GM12875 (cell line): ENCODE results near the gene SIAH3.

Experiments used
- H3K4me3 ChIP-seq: one replicate; pipeline ENCODE4 v1.5.1; 2011; ENCODE audit warnings: low read depth, low read length, control low read depth
- CTCF ChIP-seq: IDR thresholded peaks from 2 replicates; pipeline ENCODE4 v1.5.1; 2011; ENCODE audit warnings: low read depth, mild to moderate bottlenecking, control low read depth, inconsistent platforms, low read length, moderate library complexity, borderline replicate concordance; ENCODE audit not compliant: insufficient read depth

The SIAH3 gene

DNA sequence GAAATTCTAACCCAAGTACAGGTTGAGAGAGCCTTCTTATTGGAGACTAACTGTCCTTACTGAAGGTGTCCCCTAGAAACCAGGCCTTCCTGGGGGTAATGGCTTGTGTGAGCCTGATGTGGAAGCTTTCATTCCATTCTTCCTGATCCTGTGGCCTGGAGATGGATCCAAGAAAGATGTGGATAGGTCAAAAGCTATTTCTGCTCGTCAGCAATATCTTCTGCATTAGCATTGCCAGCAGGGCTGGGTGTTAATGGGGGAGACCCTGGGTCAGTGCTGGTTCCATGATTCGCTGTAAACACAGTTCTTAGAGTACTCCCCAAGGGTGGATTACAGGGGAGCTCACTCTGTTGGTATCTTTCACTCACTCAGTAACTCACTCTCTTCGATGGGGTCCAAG, 106.6 kb downstream of the SIAH3 start:
- TF ChIP-seq CTCF, result no peak
- H3K4me3 ChIP-seq, result no peak overlapping the region

DNA sequence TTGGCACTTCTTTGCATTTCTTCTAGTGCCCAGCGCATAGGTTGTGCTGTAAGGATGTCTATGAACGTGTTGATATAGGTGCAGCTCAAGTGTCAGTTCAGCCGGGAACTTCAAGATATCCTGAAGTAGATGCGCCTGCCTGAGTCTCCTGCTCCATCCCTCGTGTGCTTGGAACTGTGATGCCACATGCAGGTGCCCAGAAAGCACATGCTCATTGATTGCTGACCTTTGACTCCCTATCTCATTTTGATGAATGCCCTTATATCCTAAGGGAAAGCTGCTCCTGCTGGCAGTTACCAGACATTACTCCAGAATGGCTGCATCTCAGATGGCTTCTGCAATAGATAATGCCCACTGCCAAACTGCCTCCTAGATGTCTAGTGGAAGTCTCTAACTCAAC, 108.6 kb downstream of the SIAH3 start:
- H3K4me3 ChIP-seq, result no peak overlapping the region
- TF ChIP-seq CTCF, result no peak

- H3K4me3 ChIP-seq, result no peak overlapping the region
- TF ChIP-seq CTCF, result peak; percentile 49; the same call in 1 of the 2 replicates
Measured at GRCh38 chr13:45737571-45738017, 114.0 kb downstream of the SIAH3 start.

DNA sequence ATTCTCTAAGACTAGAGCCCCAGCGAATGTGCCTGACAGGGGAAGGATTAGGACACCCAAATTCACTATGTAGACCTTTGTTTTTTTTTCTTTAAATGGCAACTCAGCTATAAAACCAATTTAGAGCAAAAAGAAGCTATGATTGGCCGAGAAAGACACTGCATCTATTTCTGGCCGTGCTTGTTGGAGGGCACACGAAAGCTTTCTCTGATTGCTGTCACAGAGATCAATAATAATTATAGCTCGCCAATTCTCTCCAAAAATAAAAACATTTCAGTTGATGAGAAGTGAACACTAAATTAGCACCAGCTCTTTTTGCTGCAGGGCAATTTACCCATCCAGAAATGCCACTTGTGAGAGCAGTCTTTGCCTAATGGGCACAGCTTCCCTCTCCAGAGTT, 118.2 kb downstream of the SIAH3 start:
- no peak for TF ChIP-seq CTCF
- H3K4me3 ChIP-seq, result no peak overlapping the region

- no peak overlapping the region for H3K4me3 ChIP-seq
- no peak for TF ChIP-seq CTCF
Measured at GRCh38 chr13:45732916-45733315, 118.6 kb downstream of the SIAH3 start.

GRCh38 chr13:45731455-45731854, 120.1 kb downstream of the SIAH3 start:
- no peak overlapping the region for H3K4me3 ChIP-seq

More at GRCh38 chr13:45731455-45731854, 120.1 kb downstream of the SIAH3 start:
- no peak for TF ChIP-seq CTCF
